Caco-2 (cell line): Measurements from ENCODE around the gene CKAP2. TPM values are rescaled to one million over a fixed set of nuclear protein-coding genes. Genes with fewer than 3 reads are reported as not detected.
"Not testable (repeated sequence)": the region's sequence is repeated elsewhere in the genome, so short reads cannot be mapped to it uniquely, and the experiment has no call there.

Experiments used
- BruUV-seq: library from RNA; stranded (reverse); fragments of 400-500 nt; replicated peaks from 2 replicates; lab custom pipeline; 2021; lab: Mats Ljungman, UMichigan
- CTCF ChIA-PET: fragments of 300-600 bp; sonication (Branson Sonifier 250); formaldehyde crosslinking; loops from one replicate; lab custom pipeline; 2022; ENCODE audit warnings: antibody characterized with exemption; lab: Charles Lee
- POLR2A ChIA-PET: fragments of 300-600 bp; sonication (Branson Sonifier 250); formaldehyde crosslinking; loops from one replicate; lab custom pipeline; 2022; ENCODE audit warnings: antibody characterized with exemption; lab: Charles Lee
- DNase-seq, 2 experiments: peaks; one replicate each; pipeline versions ENCODE4 v3.0.0 to v3.0.0-alpha.2; 2020 to 2022
- H3K27me3 ChIP-seq: replicated peaks from 2 replicates; pipeline ENCODE4 v1.6.0; 2011; ENCODE audit warnings: low read length; ENCODE audit not compliant: control insufficient read depth, insufficient read depth
- H3K36me3 ChIP-seq: 2 replicates; pipeline ENCODE4 v1.5.1; 2011; ENCODE audit warnings: low read length; ENCODE audit not compliant: control insufficient read depth, insufficient read depth
- H3K4me1 ChIP-seq: fragments of 250-450 bp; sonication (Bioruptor Pico); 2 replicates; pipeline ENCODE4 v1.5.1; 2020; ENCODE audit warnings: mild to moderate bottlenecking
- H3K4me3 ChIP-seq: 2 replicates; pipeline ENCODE4 v1.5.1; 2011; ENCODE audit warnings: low read depth, mild to moderate bottlenecking, control low read depth, low read length
- H3K9me3 ChIP-seq: fragments of 250-450 bp; sonication (Bioruptor Pico); 2 replicates; pipeline ENCODE4 v1.5.1; 2020; ENCODE audit warnings: mild to moderate bottlenecking, moderate library complexity
- H3K27ac Mint-ChIP-seq: one replicate; pipeline ENCODE4 v1.8.0; 2022; ENCODE audit warnings: mixed read lengths; ENCODE audit not compliant: unreplicated experiment
- H3K27me3 Mint-ChIP-seq: one replicate; pipeline ENCODE4 v1.8.0; 2022; ENCODE audit warnings: mixed read lengths; ENCODE audit not compliant: insufficient read depth, unreplicated experiment
- H3K36me3 Mint-ChIP-seq: one replicate; pipeline ENCODE4 v1.8.0; 2022; ENCODE audit warnings: mild to moderate bottlenecking, mixed read lengths; ENCODE audit not compliant: insufficient read depth, unreplicated experiment
- H3K4me1 Mint-ChIP-seq: one replicate; pipeline ENCODE4 v1.8.0; 2022; ENCODE audit warnings: low read depth, mixed read lengths; ENCODE audit not compliant: unreplicated experiment
- H3K4me3 Mint-ChIP-seq: one replicate; pipeline ENCODE4 v1.8.0; 2022; ENCODE audit warnings: mild to moderate bottlenecking, moderate library complexity, mixed read lengths; ENCODE audit not compliant: unreplicated experiment
- H3K9me3 Mint-ChIP-seq: one replicate; pipeline ENCODE4 v1.8.0; 2022; ENCODE audit warnings: mixed read lengths; ENCODE audit not compliant: unreplicated experiment
- intact Hi-C: fragments of 100-400 bp; cut with micrococcal nuclease; formaldehyde crosslinking; loops from one replicate; pipeline ENCODE4 v1.10.0; 2022; ENCODE audit not compliant: unreplicated experiment
- total RNA-seq: library from RNA; stranded (reverse); gene quantifications from 2 replicates; pipeline ENCODE4 v1.2.3, GENCODE V29; 2022
- TF ChIP-seq, protein P1 (sequence below), 2 experiments: fragments of 200-600 bp in 1 of 2; IDR thresholded peaks; 1 replicate in 1 of 2; 2 replicates in 1 of 2; pipeline versions ENCODE4 v1.5.1 to v1.8.0; 2011 to 2022; ENCODE audit warnings: antibody characterized with exemption in 1 of 2, control low read depth in 1 of 2, inconsistent platforms in 1 of 2, low read depth in 1 of 2, low read length in 1 of 2, mild to moderate bottlenecking in 1 of 2, moderate library complexity in 1 of 2; ENCODE audit not compliant: insufficient read depth in 1 of 2, severe bottlenecking in 1 of 2, unreplicated experiment in 1 of 2

Gene CKAP2
- total RNA-seq, 1 experiment from 2014 or later: 68.9 TPM

GRCh38 chr13:52406629-52407028, 48.6 kb upstream of the CKAP2 start:
- no peaks in the 10 kb centered on the region for H3K36me3 Mint-ChIP-seq
- H3K9me3 ChIP-seq: no peaks in the 10 kb centered on the region
- H3K27me3 ChIP-seq: peaks cover 3% of the 10 kb centered on the region; the same call in 1 of the 2 replicates
- H3K9me3 Mint-ChIP-seq: no peaks in the 10 kb centered on the region
- no peak overlapping the region for H3K27ac Mint-ChIP-seq
- peak overlapping the region; percentile 31; the same call in 1 of the 2 replicates for H3K4me3 ChIP-seq
- no peaks in the 10 kb centered on the region for H3K4me1 Mint-ChIP-seq
- no peak for DNase-seq
- POLR2A ChIA-PET: no interaction called here
- peaks cover 15% of the 10 kb centered on the region for H3K27me3 Mint-ChIP-seq
- CTCF ChIA-PET: no interaction called here
- no peaks in the 10 kb centered on the region for H3K36me3 ChIP-seq
- BruUV-seq: no TSS peak
- H3K4me1 ChIP-seq: peaks cover 5% of the 10 kb centered on the region
- intact Hi-C loops: no loop called here
- TF ChIP-seq, protein P1, sequence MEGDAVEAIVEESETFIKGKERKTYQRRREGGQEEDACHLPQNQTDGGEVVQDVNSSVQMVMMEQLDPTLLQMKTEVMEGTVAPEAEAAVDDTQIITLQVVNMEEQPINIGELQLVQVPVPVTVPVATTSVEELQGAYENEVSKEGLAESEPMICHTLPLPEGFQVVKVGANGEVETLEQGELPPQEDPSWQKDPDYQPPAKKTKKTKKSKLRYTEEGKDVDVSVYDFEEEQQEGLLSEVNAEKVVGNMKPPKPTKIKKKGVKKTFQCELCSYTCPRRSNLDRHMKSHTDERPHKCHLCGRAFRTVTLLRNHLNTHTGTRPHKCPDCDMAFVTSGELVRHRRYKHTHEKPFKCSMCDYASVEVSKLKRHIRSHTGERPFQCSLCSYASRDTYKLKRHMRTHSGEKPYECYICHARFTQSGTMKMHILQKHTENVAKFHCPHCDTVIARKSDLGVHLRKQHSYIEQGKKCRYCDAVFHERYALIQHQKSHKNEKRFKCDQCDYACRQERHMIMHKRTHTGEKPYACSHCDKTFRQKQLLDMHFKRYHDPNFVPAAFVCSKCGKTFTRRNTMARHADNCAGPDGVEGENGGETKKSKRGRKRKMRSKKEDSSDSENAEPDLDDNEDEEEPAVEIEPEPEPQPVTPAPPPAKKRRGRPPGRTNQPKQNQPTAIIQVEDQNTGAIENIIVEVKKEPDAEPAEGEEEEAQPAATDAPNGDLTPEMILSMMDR (IDR thresholded peaks at IDR 0.05; ENCODE audit: insufficient read depth in 1 of 2, low read depth in 1 of 2, low read length in 1 of 2, severe bottlenecking in 1 of 2, unreplicated experiment in 1 of 2): no peak
- peak overlapping the region; percentile 73 for H3K4me3 Mint-ChIP-seq

- CTCF ChIA-PET, BruUV-seq, H3K36me3 ChIP-seq, H3K36me3 Mint-ChIP-seq, intact Hi-C loops, H3K27ac Mint-ChIP-seq, H3K4me1 Mint-ChIP-seq, DNase-seq, H3K9me3 Mint-ChIP-seq, H3K9me3 ChIP-seq, H3K4me3 Mint-ChIP-seq, H3K27me3 ChIP-seq, H3K4me3 ChIP-seq, POLR2A ChIA-PET, H3K4me1 ChIP-seq: not testable (repeated sequence)
- H3K27me3 Mint-ChIP-seq: peaks cover 15% of the 10 kb centered on the region
Observed at GRCh38 chr13:52407436-52407835, 47.8 kb upstream of the CKAP2 start.

DNA sequence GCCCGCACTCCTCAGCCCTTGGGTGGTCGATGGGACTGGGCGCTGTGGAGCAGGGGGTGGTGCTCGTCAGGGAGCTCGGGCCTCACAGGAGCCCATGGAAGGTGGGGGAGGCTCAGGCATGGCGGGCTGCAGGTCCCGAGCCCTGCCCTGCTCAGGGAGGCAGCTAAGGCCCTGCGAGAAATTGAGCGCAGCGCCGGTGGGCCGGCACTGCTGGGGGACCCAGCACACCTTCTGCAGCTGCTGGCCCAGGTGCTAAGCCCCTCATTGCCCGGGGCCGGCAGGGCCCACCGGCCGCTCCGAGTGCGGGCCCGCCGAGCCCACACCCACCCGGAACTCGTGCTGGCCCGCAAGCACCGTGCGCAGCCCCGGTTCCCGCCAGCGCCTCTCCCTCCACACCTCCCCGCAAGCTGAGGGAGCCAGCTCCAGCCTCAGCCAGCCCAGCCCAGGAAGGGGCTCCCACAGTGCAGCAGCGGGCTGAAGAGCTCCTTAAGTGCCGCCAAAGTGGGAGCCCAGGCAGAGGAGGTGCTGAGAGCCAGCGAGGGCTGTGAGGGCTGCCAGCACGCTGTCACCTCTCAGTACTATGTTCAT, 47.1 kb upstream of the CKAP2 start:
- H3K4me1 Mint-ChIP-seq, H3K9me3 Mint-ChIP-seq, POLR2A ChIA-PET, DNase-seq, H3K27me3 ChIP-seq, H3K36me3 Mint-ChIP-seq, H3K4me3 Mint-ChIP-seq, H3K9me3 ChIP-seq, H3K27ac Mint-ChIP-seq, CTCF ChIA-PET, H3K4me3 ChIP-seq, BruUV-seq, H3K4me1 ChIP-seq, H3K36me3 ChIP-seq, intact Hi-C loops: not testable (repeated sequence)
- peaks cover 10% of the 10 kb centered on the region for H3K27me3 Mint-ChIP-seq

DNA sequence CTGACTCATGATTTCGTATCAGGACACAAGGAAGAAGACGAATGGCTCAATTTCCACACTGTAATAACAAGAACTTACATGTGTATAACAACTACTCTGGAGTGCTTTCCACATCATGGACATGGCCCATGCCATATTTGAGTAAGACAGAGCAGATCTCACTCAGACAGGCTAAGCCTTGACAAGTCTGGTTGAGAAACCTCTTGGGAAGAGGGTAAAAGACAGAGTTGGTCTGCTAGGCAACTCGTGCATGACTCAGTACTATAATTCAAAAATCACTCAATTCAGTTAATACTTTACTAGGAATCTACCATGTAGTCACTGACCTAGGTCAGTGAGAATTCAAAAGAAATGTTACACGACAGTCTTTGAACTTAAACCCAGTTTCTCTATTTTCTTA, 43.6 kb upstream of the CKAP2 start:
- intact Hi-C loops: no loop called here
- TF ChIP-seq, protein P1 (IDR thresholded peaks at IDR 0.05; ENCODE audit: insufficient read depth in 1 of 2, low read depth in 1 of 2, low read length in 1 of 2, severe bottlenecking in 1 of 2, unreplicated experiment in 1 of 2): no peak
- H3K36me3 ChIP-seq: peaks cover 4% of the 10 kb centered on the region; the same call in 1 of the 2 replicates
- no peak for DNase-seq
- no peaks in the 10 kb centered on the region for H3K4me1 Mint-ChIP-seq
- H3K27me3 ChIP-seq: no peaks in the 10 kb centered on the region
- H3K27ac Mint-ChIP-seq: no peak overlapping the region
- H3K4me1 ChIP-seq: no peaks in the 10 kb centered on the region
- H3K27me3 Mint-ChIP-seq: no peaks in the 10 kb centered on the region
- H3K4me3 ChIP-seq: no peak overlapping the region
- H3K9me3 Mint-ChIP-seq: no peaks in the 10 kb centered on the region
- peaks cover 7% of the 10 kb centered on the region for H3K36me3 Mint-ChIP-seq
- no TSS peak for BruUV-seq
- no peak overlapping the region for H3K4me3 Mint-ChIP-seq
- POLR2A ChIA-PET: no interaction called here
- H3K9me3 ChIP-seq: no peaks in the 10 kb centered on the region
- CTCF ChIA-PET: no interaction called here
